Measurements from ENCODE around the gene PRSS8. TPM values are rescaled to one million over a fixed set of nuclear protein-coding genes. Genes with fewer than 3 reads are reported as not detected.

PRSS8 gene
- total RNA-seq, 1 donor from 2014 or later, result 79.1 TPM

DNA sequence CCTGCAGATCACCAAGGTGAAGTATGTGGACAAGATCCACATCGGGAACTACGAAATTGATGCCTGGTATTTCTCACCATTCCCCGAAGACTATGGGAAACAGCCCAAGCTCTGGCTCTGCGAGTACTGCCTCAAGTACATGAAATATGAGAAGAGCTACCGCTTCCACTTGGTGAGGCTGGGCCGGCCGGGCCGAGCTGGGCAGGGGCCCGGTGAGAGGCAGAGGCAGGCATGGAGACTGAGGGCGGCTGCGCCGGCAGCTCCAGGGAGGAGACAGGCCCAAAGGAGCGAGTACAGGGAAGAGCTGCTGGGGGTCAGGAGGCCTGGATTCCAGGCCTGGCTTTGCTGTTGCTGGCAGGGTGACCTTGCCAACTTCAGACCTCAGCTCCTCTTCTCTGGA lies 8.3 kb downstream of the PRSS8 start:
- Mint-ChIP-seq H3K4me3 (no peak overlapping the region), H3K4me1 (peaks cover 20% of the 10 kb centered on the region), H3K36me3 (peaks cover 19% of the 10 kb centered on the region), H3K9me3 (no peaks in the 10 kb centered on the region), H3K27ac (no peak overlapping the region), H3K27me3 (ENCODE audit: low read depth) (no peaks in the 10 kb centered on the region)
- DNase-seq (ENCODE audit: low spot score in 2 of 2, unreplicated experiment in 2 of 2), result no peak
- TF ChIP-seq, protein P1, sequence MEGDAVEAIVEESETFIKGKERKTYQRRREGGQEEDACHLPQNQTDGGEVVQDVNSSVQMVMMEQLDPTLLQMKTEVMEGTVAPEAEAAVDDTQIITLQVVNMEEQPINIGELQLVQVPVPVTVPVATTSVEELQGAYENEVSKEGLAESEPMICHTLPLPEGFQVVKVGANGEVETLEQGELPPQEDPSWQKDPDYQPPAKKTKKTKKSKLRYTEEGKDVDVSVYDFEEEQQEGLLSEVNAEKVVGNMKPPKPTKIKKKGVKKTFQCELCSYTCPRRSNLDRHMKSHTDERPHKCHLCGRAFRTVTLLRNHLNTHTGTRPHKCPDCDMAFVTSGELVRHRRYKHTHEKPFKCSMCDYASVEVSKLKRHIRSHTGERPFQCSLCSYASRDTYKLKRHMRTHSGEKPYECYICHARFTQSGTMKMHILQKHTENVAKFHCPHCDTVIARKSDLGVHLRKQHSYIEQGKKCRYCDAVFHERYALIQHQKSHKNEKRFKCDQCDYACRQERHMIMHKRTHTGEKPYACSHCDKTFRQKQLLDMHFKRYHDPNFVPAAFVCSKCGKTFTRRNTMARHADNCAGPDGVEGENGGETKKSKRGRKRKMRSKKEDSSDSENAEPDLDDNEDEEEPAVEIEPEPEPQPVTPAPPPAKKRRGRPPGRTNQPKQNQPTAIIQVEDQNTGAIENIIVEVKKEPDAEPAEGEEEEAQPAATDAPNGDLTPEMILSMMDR (IDR thresholded peaks at IDR 0.05; ENCODE audit: unreplicated experiment), result no peak

- Mint-ChIP-seq H3K4me1 (peaks cover 11% of the 10 kb centered on the region), H3K27ac (no peak overlapping the region), H3K27me3 (ENCODE audit: low read depth) (no peaks in the 10 kb centered on the region), H3K4me3 (no peak overlapping the region), H3K36me3 (peaks cover 17% of the 10 kb centered on the region), H3K9me3 (no peaks in the 10 kb centered on the region)
- DNase-seq (ENCODE audit: low spot score in 2 of 2, unreplicated experiment in 2 of 2), result no peak
- TF ChIP-seq, protein P1 (IDR thresholded peaks at IDR 0.05; ENCODE audit: unreplicated experiment), result no peak
These were observed 9.7 kb downstream of the PRSS8 start for GRCh38 chr16:31125844-31126243.

DNA sequence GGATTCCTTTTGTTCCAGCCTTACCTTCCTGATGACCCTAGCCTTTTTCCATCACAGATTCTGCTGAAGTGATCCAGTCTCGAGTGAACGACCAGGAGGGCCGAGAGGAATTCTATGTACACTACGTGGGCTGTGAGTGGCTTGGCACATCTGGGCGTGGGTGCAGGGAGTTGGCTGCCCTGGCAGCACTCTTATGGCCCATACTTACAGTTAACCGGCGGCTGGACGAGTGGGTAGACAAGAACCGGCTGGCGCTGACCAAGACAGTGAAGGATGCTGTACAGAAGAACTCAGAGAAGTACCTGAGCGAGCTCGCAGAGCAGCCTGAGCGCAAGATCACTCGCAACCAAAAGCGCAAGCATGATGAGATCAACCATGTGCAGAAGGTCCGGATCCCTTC lies 15.4 kb downstream of the PRSS8 start:
- H3K27me3 Mint-ChIP-seq (ENCODE audit: low read depth), result no peaks in the 10 kb centered on the region
- no peak for DNase-seq (ENCODE audit: low spot score in 2 of 2, unreplicated experiment in 2 of 2)
- H3K36me3 Mint-ChIP-seq, result peaks cover 21% of the 10 kb centered on the region
- H3K4me1 Mint-ChIP-seq, result peaks cover 12% of the 10 kb centered on the region
- TF ChIP-seq, protein P1 (IDR thresholded peaks at IDR 0.05; ENCODE audit: unreplicated experiment), result no peak
- no peak overlapping the region for H3K27ac Mint-ChIP-seq
- H3K9me3 Mint-ChIP-seq, result no peaks in the 10 kb centered on the region
- no peak overlapping the region for H3K4me3 Mint-ChIP-seq

DNA sequence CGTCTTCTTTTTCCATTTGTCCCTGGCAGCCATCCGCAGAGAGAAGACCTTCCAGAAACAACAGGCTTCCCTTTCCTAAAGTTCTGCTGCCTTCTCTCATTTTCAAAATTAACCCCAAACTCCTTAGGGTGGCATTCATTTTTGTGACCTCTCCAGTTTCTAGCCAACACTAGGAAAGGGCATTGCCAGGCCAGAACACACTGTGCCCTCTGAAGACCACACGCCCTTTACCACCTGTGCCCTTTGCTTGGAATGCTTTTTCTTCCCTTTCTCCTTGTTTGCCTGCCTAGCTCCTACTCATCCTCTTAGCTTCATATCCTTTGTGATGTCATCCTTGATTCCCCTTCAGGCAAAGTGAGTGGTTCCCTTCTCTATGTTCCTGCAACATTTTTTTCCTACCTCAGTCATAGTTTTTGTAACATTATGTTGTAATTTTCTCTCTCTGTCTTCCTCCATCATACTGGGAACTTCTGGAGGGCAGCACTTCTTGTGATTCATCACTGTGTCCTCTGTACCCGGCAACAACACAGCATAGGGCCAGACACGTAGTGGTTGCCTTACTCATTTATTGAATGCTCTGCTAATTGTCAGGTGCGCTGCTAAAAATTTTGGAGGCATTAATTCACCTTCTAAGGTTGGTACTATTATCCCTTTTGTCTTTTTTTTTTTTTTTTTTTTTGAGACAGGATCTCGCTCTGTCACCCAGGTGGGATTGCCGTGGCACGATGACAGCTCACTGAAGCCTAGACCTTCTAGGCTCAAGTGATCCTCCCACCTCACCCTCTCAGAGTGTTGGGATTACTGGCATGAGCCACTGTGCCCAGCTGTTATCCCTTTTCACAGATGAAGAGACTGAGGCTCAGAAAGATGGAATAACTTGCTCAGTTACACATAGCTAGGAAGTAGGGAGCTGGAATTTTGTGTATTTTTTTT lies 17.0 kb downstream of the PRSS8 start:
- Mint-ChIP-seq H3K36me3 (peaks cover 15% of the 10 kb centered on the region), H3K4me3 (peak overlapping the region; percentile 84), H3K9me3 (no peaks in the 10 kb centered on the region), H3K27ac (peak overlapping the region; percentile 95), H3K27me3 (ENCODE audit: low read depth) (no peaks in the 10 kb centered on the region), H3K4me1 (peaks cover 12% of the 10 kb centered on the region)
- DNase-seq (ENCODE audit: low spot score in 2 of 2, unreplicated experiment in 2 of 2), result no peak
- TF ChIP-seq, protein P1 (IDR thresholded peaks at IDR 0.05; ENCODE audit: unreplicated experiment), result no peak

GRCh38 chr16:31117384-31118222 lies 17.9 kb downstream of the PRSS8 start, which contains the start of gene KAT8:
TSS of gene KAT8 (plus strand) at chr16:31117664. CDS start at chr16:31117682, 18 bp downstream.
- H3K36me3 Mint-ChIP-seq, result peaks cover 16% of the 10 kb centered on the region
- peaks cover 12% of the 10 kb centered on the region for H3K4me1 Mint-ChIP-seq
- H3K27ac Mint-ChIP-seq, result peak within 1 kb of the TSS; percentile 95

More at GRCh38 chr16:31117384-31118222, 17.9 kb downstream of the PRSS8 start, which contains the start of gene KAT8:
- Mint-ChIP-seq H3K27me3 (ENCODE audit: low read depth) (no peaks in the 10 kb centered on the region), H3K9me3 (no peaks in the 10 kb centered on the region), H3K4me3 (peak within 1 kb of the TSS; percentile 84)
- TF ChIP-seq, protein P1 (IDR thresholded peaks at IDR 0.05; ENCODE audit: unreplicated experiment), result no peak
- peak; percentile 94 to 97 for DNase-seq (ENCODE audit: low spot score in 2 of 2, unreplicated experiment in 2 of 2)

All from mesothelial cell of epicardium (in vitro differentiated cells).